ENCODE data around the gene MAP2K4. TPM values are rescaled to one million over a fixed set of nuclear protein-coding genes. Genes with fewer than 3 reads are reported as not detected.

Gene MAP2K4
- total RNA-seq, 2 experiments from 2014 or later: 30.2 to 30.3 TPM

GRCh38 chr17:11997972-11998233, 22.8 kb upstream of the MAP2K4 start:
- CTCF ChIA-PET: interaction anchor here (1.4 to 3.6 kb wide), 3 partner anchors 24 to 1020 kb away, joined by 4 to 32 read pairs (median 6); partner anchors contain the start of genes ELAC2 and MAP2K4
- Mint-ChIP-seq H3K9me3 (no peaks in the 10 kb centered on the region), H3K27me3 (no peaks in the 10 kb centered on the region), H3K27ac (peak overlapping the region; percentile 86), H3K36me3 (ENCODE audit: low read depth) (no peaks in the 10 kb centered on the region), H3K4me3 (peak overlapping the region; percentile 85), H3K4me1 (peaks cover 21% of the 10 kb centered on the region)
- no peak for DNase-seq
- POLR2A ChIA-PET: interaction anchor here (0.6 to 5.7 kb wide), 20 partner anchors 9 to 1302 kb away, joined by 3 to 208 read pairs (median 9); partner anchors contain the start of genes ADPRM, ELAC2, MAP2K4 and SCO1

GRCh38 chr17:11999696-12000095, 21.0 kb upstream of the MAP2K4 start:
- H3K9me3 Mint-ChIP-seq: no peaks in the 10 kb centered on the region
- no peak overlapping the region for H3K27ac Mint-ChIP-seq
- no peak overlapping the region for H3K4me3 Mint-ChIP-seq
- H3K36me3 Mint-ChIP-seq (ENCODE audit: low read depth): no peaks in the 10 kb centered on the region
- POLR2A ChIA-PET: interaction anchor here (5.7 kb wide), 1 partner anchor 25 kb away, joined by 208 read pairs; the partner anchor contains the start of gene MAP2K4
- CTCF ChIA-PET: interaction anchor here (3.6 kb wide), 1 partner anchor 23 kb away, joined by 32 read pairs; the partner anchor contains the start of gene MAP2K4
- peaks cover 21% of the 10 kb centered on the region for H3K4me1 Mint-ChIP-seq
- H3K27me3 Mint-ChIP-seq: no peaks in the 10 kb centered on the region
- no peak for DNase-seq

DNA sequence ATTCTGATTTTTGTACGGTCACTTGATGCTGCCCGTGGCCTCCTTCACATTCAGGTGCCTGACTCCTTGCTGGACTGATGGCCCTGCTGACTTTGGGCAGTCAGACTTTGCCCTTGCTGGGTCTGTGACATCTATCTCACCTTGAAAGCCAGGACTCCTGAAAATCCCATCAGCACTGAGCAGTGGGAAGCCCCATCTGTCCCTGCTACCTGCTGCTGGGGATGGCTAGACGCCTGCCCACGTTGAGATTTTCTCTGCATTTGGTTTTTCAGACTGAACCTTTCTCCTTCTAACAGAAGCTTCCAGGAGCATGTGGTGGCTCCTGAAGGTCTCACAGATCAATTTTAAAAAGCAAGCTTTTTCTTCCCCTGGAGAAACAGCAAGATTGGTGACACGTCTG, 13.2 kb upstream of the MAP2K4 start:
- Mint-ChIP-seq H3K4me3 (no peak overlapping the region), H3K27ac (no peak overlapping the region), H3K9me3 (no peaks in the 10 kb centered on the region), H3K36me3 (ENCODE audit: low read depth) (no peaks in the 10 kb centered on the region), H3K4me1 (peaks cover 3% of the 10 kb centered on the region), H3K27me3 (peaks cover 9% of the 10 kb centered on the region)
- ChIA-PET CTCF (no interaction called here), POLR2A (interaction anchor here (3.2 kb wide), 1 partner anchor 9 kb away, joined by 25 read pairs; the partner anchor contains the start of gene ZNF18)
- DNase-seq: no peak

DNA sequence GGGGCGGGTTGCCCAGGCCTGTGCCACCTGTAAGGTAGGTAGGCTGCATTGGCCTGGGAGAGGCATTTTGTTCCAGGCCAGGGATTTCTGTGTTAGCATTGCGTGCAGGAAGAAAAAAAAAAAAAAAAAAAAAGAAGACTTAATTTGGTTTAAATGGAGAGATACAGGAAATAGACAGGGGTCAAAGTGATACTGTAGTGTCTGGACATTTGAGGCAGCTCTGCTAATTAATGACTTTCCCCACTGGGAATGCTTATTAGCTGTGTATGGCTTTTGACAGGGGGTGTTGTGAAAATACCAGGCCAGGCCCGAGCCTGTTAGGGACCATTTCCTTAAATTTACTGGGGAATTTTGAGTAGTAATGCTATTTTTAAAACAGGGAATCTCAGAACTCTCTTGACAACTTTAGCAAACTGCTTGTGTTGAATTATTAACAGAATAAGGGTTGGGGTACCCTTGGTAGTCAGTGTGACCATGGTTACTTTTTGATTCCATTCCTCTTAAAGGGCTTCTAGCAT, 1.0 kb downstream of the MAP2K4 start:
- Mint-ChIP-seq H3K27ac (peak overlapping the region; percentile 44), H3K36me3 (ENCODE audit: low read depth) (peaks cover 7% of the 10 kb centered on the region), H3K9me3 (no peaks in the 10 kb centered on the region), H3K4me3 (peak overlapping the region; percentile 73), H3K4me1 (peaks cover 29% of the 10 kb centered on the region), H3K27me3 (peaks cover 8% of the 10 kb centered on the region)
- CTCF ChIA-PET: interaction anchor here (6.4 kb wide), 1 partner anchor 24 kb away, joined by 32 read pairs; the partner anchor contains the start of gene ZNF18
- POLR2A ChIA-PET: interaction anchor here (0.7 to 10.4 kb wide), 5 partner anchors 11 to 224 kb away, joined by 3 to 208 read pairs (median 4); partner anchors contain the start of gene ZNF18
- DNase-seq: no peak

DNA sequence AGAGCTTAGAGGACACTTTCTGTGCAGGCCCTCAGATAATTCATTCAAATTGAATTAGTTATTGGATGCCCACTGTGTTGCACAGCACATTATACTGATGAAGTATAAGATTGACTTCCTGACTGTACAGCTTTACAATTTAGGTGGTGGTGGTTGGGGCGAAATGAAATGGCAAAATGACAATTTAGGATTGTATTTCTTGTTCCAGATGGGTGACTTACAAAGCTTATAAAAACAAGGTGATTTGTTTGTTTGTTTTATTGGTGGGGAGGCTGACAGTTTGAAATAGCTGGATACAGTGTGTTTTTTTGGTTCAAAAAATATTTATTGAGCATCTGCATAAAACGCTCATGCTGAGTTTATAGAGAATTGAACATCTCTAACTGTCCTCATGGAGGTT, 1.6 kb downstream of the MAP2K4 start:
- Mint-ChIP-seq H3K27me3 (peaks cover 8% of the 10 kb centered on the region), H3K4me1 (peaks cover 29% of the 10 kb centered on the region), H3K27ac (no peak overlapping the region), H3K4me3 (peak overlapping the region; percentile 73), H3K36me3 (ENCODE audit: low read depth) (peaks cover 11% of the 10 kb centered on the region), H3K9me3 (no peaks in the 10 kb centered on the region)
- no peak for DNase-seq
- ChIA-PET POLR2A (interaction anchor here (0.7 to 10.4 kb wide), 4 partner anchors 25 to 223 kb away, joined by 3 to 208 read pairs (median 16); partner anchors contain the start of gene ZNF18), CTCF (interaction anchor here (6.4 kb wide), 1 partner anchor 24 kb away, joined by 32 read pairs; the partner anchor contains the start of gene ZNF18)

GRCh38 chr17:12024327-12024726, 3.6 kb downstream of the MAP2K4 start:
- H3K4me1 Mint-ChIP-seq: peaks cover 29% of the 10 kb centered on the region
- H3K9me3 Mint-ChIP-seq: no peaks in the 10 kb centered on the region
- POLR2A ChIA-PET: interaction anchor here (10.4 kb wide), 1 partner anchor 27 kb away, joined by 208 read pairs; the partner anchor contains the start of gene ZNF18

GRCh38 chr17:12027658-12028057, 7.0 kb downstream of the MAP2K4 start:
- ChIA-PET CTCF (no interaction called here), POLR2A (interaction anchor here (0.6 to 10.4 kb wide), 2 partner anchors 31 to 117 kb away, joined by 3 to 208 read pairs; partner anchors contain the start of gene ZNF18)
- no peak for DNase-seq
- Mint-ChIP-seq H3K27me3 (no peaks in the 10 kb centered on the region), H3K4me3 (no peak overlapping the region), H3K9me3 (no peaks in the 10 kb centered on the region), H3K27ac (no peak overlapping the region), H3K36me3 (ENCODE audit: low read depth) (peaks cover 17% of the 10 kb centered on the region), H3K4me1 (peaks cover 10% of the 10 kb centered on the region)

More at GRCh38 chr17:12024327-12024726, 3.6 kb downstream of the MAP2K4 start:
- DNase-seq: no peak
- Mint-ChIP-seq H3K4me3 (no peak overlapping the region), H3K27ac (no peak overlapping the region), H3K36me3 (ENCODE audit: low read depth) (peaks cover 12% of the 10 kb centered on the region), H3K27me3 (peaks cover 8% of the 10 kb centered on the region)
- CTCF ChIA-PET: interaction anchor here (2.5 to 6.4 kb wide), 2 partner anchors 9 to 26 kb away, joined by 5 to 32 read pairs; partner anchors contain the start of gene ZNF18

DNA sequence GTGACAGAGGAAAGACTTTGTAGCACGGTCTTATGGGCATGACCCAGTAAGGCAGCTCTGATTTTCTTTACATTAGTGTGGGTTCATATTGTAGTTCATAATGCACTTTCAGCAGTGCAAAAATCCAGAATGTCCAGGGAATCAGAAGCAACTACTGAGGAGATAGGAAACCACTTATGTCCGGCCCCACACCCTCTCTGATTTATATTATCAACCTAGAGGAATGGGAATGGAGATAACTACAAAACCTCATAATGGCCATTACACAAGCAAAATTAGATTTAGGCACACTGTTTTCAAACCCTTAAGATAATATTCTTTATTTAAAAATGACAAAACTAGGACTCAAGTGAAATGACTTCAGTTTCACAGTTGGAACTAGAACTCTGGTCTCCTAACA, 7.9 kb downstream of the MAP2K4 start:
- Mint-ChIP-seq H3K4me1 (peaks cover 2% of the 10 kb centered on the region), H3K4me3 (no peak overlapping the region), H3K36me3 (ENCODE audit: low read depth) (peaks cover 17% of the 10 kb centered on the region), H3K27me3 (no peaks in the 10 kb centered on the region), H3K9me3 (no peaks in the 10 kb centered on the region), H3K27ac (no peak overlapping the region)
- POLR2A ChIA-PET: interaction anchor here (10.4 kb wide), 1 partner anchor 32 kb away, joined by 208 read pairs; the partner anchor contains the start of gene ZNF18
- CTCF ChIA-PET: no interaction called here
- DNase-seq: no peak

DNA sequence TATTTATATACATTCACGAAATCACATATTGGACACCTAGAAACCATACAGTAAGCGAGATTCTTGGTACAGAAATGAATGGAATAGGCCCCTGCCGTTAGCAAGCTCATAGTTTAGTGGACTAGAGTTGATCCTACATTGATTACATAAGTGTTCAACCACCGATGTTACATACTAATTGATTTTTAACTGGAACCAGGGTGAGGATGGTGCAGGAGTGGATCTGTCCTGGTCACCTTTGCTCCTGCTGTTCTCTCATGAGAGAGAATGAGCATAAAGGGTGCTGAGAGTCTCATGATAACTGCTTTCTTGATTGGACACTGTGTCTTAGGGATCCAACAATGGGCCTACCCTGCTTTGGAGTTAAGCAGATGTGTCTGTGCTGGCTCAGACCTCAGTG, 13.9 kb downstream of the MAP2K4 start:
- ChIA-PET POLR2A (interaction anchor here (1.0 kb wide), 1 partner anchor 14 kb away, joined by 3 read pairs; the partner anchor contains the start of gene MAP2K4), CTCF (interaction anchor here (1.4 kb wide), 1 partner anchor 10 kb away, joined by 5 read pairs; no protein-coding TSS in a partner anchor)
- Mint-ChIP-seq H3K9me3 (no peaks in the 10 kb centered on the region), H3K36me3 (ENCODE audit: low read depth) (peaks cover 21% of the 10 kb centered on the region), H3K27ac (no peak overlapping the region), H3K4me3 (no peak overlapping the region), H3K27me3 (no peaks in the 10 kb centered on the region), H3K4me1 (no peaks in the 10 kb centered on the region)
- no peak for DNase-seq

GRCh38 chr17:12035673-12036072, 15.0 kb downstream of the MAP2K4 start:
- H3K4me1 Mint-ChIP-seq: no peaks in the 10 kb centered on the region
- CTCF ChIA-PET: no interaction called here
- no peaks in the 10 kb centered on the region for H3K27me3 Mint-ChIP-seq
- H3K36me3 Mint-ChIP-seq (ENCODE audit: low read depth): peaks cover 17% of the 10 kb centered on the region
- no peaks in the 10 kb centered on the region for H3K9me3 Mint-ChIP-seq
- no peak overlapping the region for H3K27ac Mint-ChIP-seq
- H3K4me3 Mint-ChIP-seq: no peak overlapping the region
- POLR2A ChIA-PET: no interaction called here
- DNase-seq: no peak

- H3K27ac Mint-ChIP-seq: no peak overlapping the region
- H3K36me3 Mint-ChIP-seq (ENCODE audit: low read depth): peaks cover 18% of the 10 kb centered on the region
- peaks cover 11% of the 10 kb centered on the region for H3K4me1 Mint-ChIP-seq
- ChIA-PET POLR2A (interaction anchor here (1.4 kb wide), 1 partner anchor 16 kb away, joined by 4 read pairs; no protein-coding TSS in a partner anchor), CTCF (no interaction called here)
- no peaks in the 10 kb centered on the region for H3K9me3 Mint-ChIP-seq
- DNase-seq: no peak
- no peaks in the 10 kb centered on the region for H3K27me3 Mint-ChIP-seq
- no peak overlapping the region for H3K4me3 Mint-ChIP-seq
These were observed 17.3 kb downstream of the MAP2K4 start for GRCh38 chr17:12037970-12038369.

DNA sequence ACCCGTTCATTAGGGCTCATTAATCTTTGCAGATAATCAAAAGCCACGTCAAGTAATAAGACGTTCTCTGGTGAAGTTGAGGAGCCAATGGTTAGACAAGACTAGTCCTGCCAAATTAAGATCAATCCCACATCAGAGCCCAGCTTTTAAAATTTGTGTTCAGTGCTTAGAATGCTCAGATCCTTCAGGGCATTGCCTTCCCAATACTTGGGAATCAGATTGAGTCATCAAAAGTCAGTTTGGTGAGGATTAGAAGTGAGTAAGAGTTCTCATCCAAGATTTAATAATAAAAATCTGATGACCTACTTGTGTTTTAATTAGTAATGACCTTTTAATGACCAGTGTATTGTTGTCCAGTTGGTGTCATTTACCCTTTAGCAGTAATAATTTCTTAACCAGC, 19.8 kb downstream of the MAP2K4 start:
- H3K4me1 Mint-ChIP-seq: peaks cover 12% of the 10 kb centered on the region
- no peak overlapping the region for H3K4me3 Mint-ChIP-seq
- ChIA-PET CTCF (interaction anchor here (0.5 kb wide), 2 partner anchors 26 to 1001 kb away, joined by 3 read pairs; no protein-coding TSS in a partner anchor), POLR2A (no interaction called here)
- peaks cover 18% of the 10 kb centered on the region for H3K36me3 Mint-ChIP-seq (ENCODE audit: low read depth)
- no peaks in the 10 kb centered on the region for H3K9me3 Mint-ChIP-seq
- H3K27ac Mint-ChIP-seq: no peak overlapping the region
- DNase-seq: no peak
- no peaks in the 10 kb centered on the region for H3K27me3 Mint-ChIP-seq

GRCh38 chr17:12041312-12041711, 20.6 kb downstream of the MAP2K4 start:
- ChIA-PET POLR2A (interaction anchor here (0.9 to 1.0 kb wide), 2 partner anchors 21 to 44 kb away, joined by 4 read pairs; partner anchors contain the start of gene ZNF18), CTCF (interaction anchor here (1.4 to 1.6 kb wide), 2 partner anchors 15 to 44 kb away, joined by 3 to 4 read pairs; partner anchors contain the start of gene ZNF18)
- no peaks in the 10 kb centered on the region for H3K27me3 Mint-ChIP-seq
- peaks cover 22% of the 10 kb centered on the region for H3K36me3 Mint-ChIP-seq (ENCODE audit: low read depth)
- no peak overlapping the region for H3K4me3 Mint-ChIP-seq
- H3K4me1 Mint-ChIP-seq: peaks cover 13% of the 10 kb centered on the region
- no peak for DNase-seq
- no peak overlapping the region for H3K27ac Mint-ChIP-seq
- H3K9me3 Mint-ChIP-seq: no peaks in the 10 kb centered on the region
